ENCODE results near the gene PHYHD1.

Gene PHYHD1

GRCh38 chr9:128891321-128892220, 29.2 kb upstream of the PHYHD1 start:
- CTCF ChIA-PET = interaction anchor here (0.8 to 4.0 kb wide), 2 partner anchors 29 to 36 kb away, joined by 3 to 24 read pairs; partner anchors contain the start of gene PHYHD1
- POLR2A ChIA-PET = no interaction called here
- no peak overlapping the region for H3K4me3 ChIP-seq (ENCODE audit: low read depth, low read length)
- no peak for DNase-seq (ENCODE audit: low read depth, low spot score)
- TF ChIP-seq CTCF (IDR thresholded peaks at IDR 0.05; ENCODE audit: insufficient read depth, low read length, missing control alignments) = no peak

- POLR2A ChIA-PET = interaction anchor here (0.6 kb wide), 1 partner anchor 8 kb away, joined by 3 read pairs; no protein-coding TSS in a partner anchor
Measured at GRCh38 chr9:128892221-128892921, 28.4 kb upstream of the PHYHD1 start.

GRCh38 chr9:128893354-128893753, 27.4 kb upstream of the PHYHD1 start:
- TF ChIP-seq CTCF (IDR thresholded peaks at IDR 0.05; ENCODE audit: insufficient read depth, low read length, missing control alignments) = no peak
- no peak overlapping the region for H3K4me3 ChIP-seq (ENCODE audit: low read depth, low read length)
- ChIA-PET POLR2A (no interaction called here), CTCF (interaction anchor here (1.0 to 4.0 kb wide), 2 partner anchors 15 to 34 kb away, joined by 4 to 24 read pairs; no protein-coding TSS in a partner anchor)
- no peak for DNase-seq (ENCODE audit: low read depth, low spot score)

More at GRCh38 chr9:128892221-128892921, 28.4 kb upstream of the PHYHD1 start:
- TF ChIP-seq CTCF (IDR thresholded peaks at IDR 0.05; ENCODE audit: insufficient read depth, low read length, missing control alignments) = no peak
- no peak overlapping the region for H3K4me3 ChIP-seq (ENCODE audit: low read depth, low read length)
- CTCF ChIA-PET = interaction anchor here (4.0 kb wide), 1 partner anchor 35 kb away, joined by 24 read pairs; no protein-coding TSS in a partner anchor
- no peak for DNase-seq (ENCODE audit: low read depth, low spot score)

- DNase-seq (ENCODE audit: low read depth, low spot score) = no peak
- ChIA-PET CTCF (interaction anchor here (1.4 kb wide), 1 partner anchor 33 kb away, joined by 3 read pairs; no protein-coding TSS in a partner anchor), POLR2A (interaction anchor here (0.6 kb wide), 1 partner anchor 14 kb away, joined by 3 read pairs; no protein-coding TSS in a partner anchor)
- H3K4me3 ChIP-seq (ENCODE audit: low read depth, low read length) = no peak overlapping the region
- no peak for TF ChIP-seq CTCF (IDR thresholded peaks at IDR 0.05; ENCODE audit: insufficient read depth, low read length, missing control alignments)
Measured at GRCh38 chr9:128894764-128895163, 26.0 kb upstream of the PHYHD1 start.

- CTCF ChIA-PET = interaction anchor here (1.0 to 1.4 kb wide), 2 partner anchors 14 to 34 kb away, joined by 3 to 4 read pairs; no protein-coding TSS in a partner anchor
- POLR2A ChIA-PET = interaction anchor here (0.6 kb wide), 1 partner anchor 13 kb away, joined by 3 read pairs; no protein-coding TSS in a partner anchor
- DNase-seq (ENCODE audit: low read depth, low spot score) = no peak
- no peak for TF ChIP-seq CTCF (IDR thresholded peaks at IDR 0.05; ENCODE audit: insufficient read depth, low read length, missing control alignments)
- no peak overlapping the region for H3K4me3 ChIP-seq (ENCODE audit: low read depth, low read length)
Measured at GRCh38 chr9:128895556-128895955, 25.2 kb upstream of the PHYHD1 start.
